Omental fat pad (tissue), 4 donors: ENCODE results near the gene MPP2. TPM values are rescaled to one million over a fixed set of nuclear protein-coding genes. Genes with fewer than 3 reads are reported as not detected.
"Not testable (repeated sequence)": the region's sequence is repeated elsewhere in the genome, so short reads cannot be mapped to it uniquely, and the experiment has no call there.

Source experiments
- ATAC-seq: fragments of 150-250 bp; one replicate; pipeline ENCODE4 v1.9.1; 2016; ENCODE audit warnings: mild to moderate bottlenecking, moderate library complexity; ENCODE audit not compliant: low FRiP score
- DNase-seq: peaks from one replicate; pipeline ENCODE4 v3.0.0-alpha.2; 2019; ENCODE audit warnings: low spot score
- CTCF ChIP-seq, 3 donors: fragments of 450-650 bp; IDR thresholded peaks; one replicate each; pipeline ENCODE4 v1.5.1; 2016 to 2017; ENCODE audit warnings: antibody characterized with exemption in 3 of 3, mild to moderate bottlenecking in 3 of 3, moderate library complexity in 2 of 3
- total RNA-seq, 4 donors: library from RNA; depleted of rRNA; stranded (reverse); fragments of >200 nt; gene quantifications; one replicate each; pipeline ENCODE4 v1.1.0, GENCODE V29; 2016

MPP2 gene
- total RNA-seq, 4 donors from 2014 or later, result 1.3 to 4.5 (median 3.2) TPM

GRCh38 chr17:43900858-43901754 is 6.2 kb downstream of the MPP2 start:
- no peak for ATAC-seq
- no peak for DNase-seq
- TF ChIP-seq CTCF (IDR thresholded peaks at IDR 0.05), result no peak

GRCh38 chr17:43900183-43900857 is 7.0 kb downstream of the MPP2 start:
- DNase-seq (peak; percentile 68), ATAC-seq (peak; percentile 93)
- no peak for TF ChIP-seq CTCF (IDR thresholded peaks at IDR 0.05)

- DNase-seq (no peak), ATAC-seq (no peak)
- TF ChIP-seq CTCF (IDR thresholded peaks at IDR 0.05), result no peak
These were observed 8.9 kb downstream of the MPP2 start for GRCh38 chr17:43898446-43898845.

- TF ChIP-seq CTCF (IDR thresholded peaks at IDR 0.05), result no peak
- no peak for ATAC-seq
- DNase-seq, result no peak
These were observed 9.5 kb downstream of the MPP2 start for GRCh38 chr17:43897831-43898230.

GRCh38 chr17:43894494-43894893 is 12.8 kb downstream of the MPP2 start:
- DNase-seq, ATAC-seq: not testable (repeated sequence)

GRCh38 chr17:43892647-43892952 is 14.7 kb downstream of the MPP2 start:
- ATAC-seq (no peak), DNase-seq (no peak)
- no peak for TF ChIP-seq CTCF (IDR thresholded peaks at IDR 0.05)

GRCh38 chr17:43891851-43892646 is 15.3 kb downstream of the MPP2 start:
- DNase-seq, result no peak
- TF ChIP-seq CTCF (IDR thresholded peaks at IDR 0.05), result no peak
- no peak for ATAC-seq
